WTC11 (cell line): Measurements from ENCODE around the gene SAAL1. TPM values are rescaled to one million over a fixed set of nuclear protein-coding genes. Genes with fewer than 3 reads are reported as not detected.
A peak's percentile ranks its signal among the peaks of the same experiment; 100 is the strongest.

Source experiments
- ATAC-seq: fragments of 200-7000 bp; cut with Tn5 transposase; 2 replicates; pipeline ENCODE4 v1.10.0; 2021; ENCODE audit warnings: mild to moderate bottlenecking, moderate library complexity
- CTCF ChIA-PET: fragments of 300-600 bp; sonication (Branson Sonifier 250); formaldehyde crosslinking; loops from one replicate; lab custom pipeline; 2021; ENCODE audit warnings: antibody characterized with exemption; lab: Charles Lee
- POLR2A ChIA-PET: fragments of 350-600 bp; sonication (Branson Sonifier 250); formaldehyde crosslinking; loops from one replicate; lab custom pipeline; 2021; ENCODE audit warnings: antibody characterized with exemption; lab: Charles Lee
- DNase-seq: peaks from one replicate; pipeline ENCODE4 v3.0.0; 2021; ENCODE audit warnings: low spot score
- H3K27ac Mint-ChIP-seq: 2 replicates; pipeline ENCODE4 v1.8.0; 2021; ENCODE audit warnings: mixed read lengths
- H3K27me3 Mint-ChIP-seq: 2 replicates; pipeline ENCODE4 v1.8.0; 2021; ENCODE audit warnings: low read depth, mild to moderate bottlenecking, moderate library complexity, mixed read lengths
- H3K36me3 Mint-ChIP-seq: 2 replicates; pipeline ENCODE4 v1.8.0; 2021; ENCODE audit warnings: mixed read lengths
- H3K4me1 Mint-ChIP-seq: 2 replicates; pipeline ENCODE4 v1.8.0; 2022; ENCODE audit warnings: mixed read lengths
- H3K4me3 Mint-ChIP-seq: 2 replicates; pipeline ENCODE4 v1.8.0; 2021; ENCODE audit warnings: mild to moderate bottlenecking, moderate library complexity, mixed read lengths
- H3K9me3 Mint-ChIP-seq: 2 replicates; pipeline ENCODE4 v1.8.0; 2021; ENCODE audit warnings: mixed read lengths
- AR ChIP-seq: fragments of 250-450 bp; sonication (Bioruptor Pico); IDR thresholded peaks from 2 replicates; pipeline ENCODE4 v1.9.0; 2021; ENCODE audit warnings: mild to moderate bottlenecking
- CBFB ChIP-seq: sonication (generic); formaldehyde crosslinking; IDR thresholded peaks from 2 replicates; pipeline ENCODE4 v1.8.1; 2022; ENCODE audit warnings: mild to moderate bottlenecking, low read depth, missing genetic modification reagents
- CTCF ChIP-seq: fragments of 200-600 bp; IDR thresholded peaks from 2 replicates; pipeline ENCODE4 v1.8.0; 2022; ENCODE audit warnings: antibody characterized with exemption
- FOXP1 ChIP-seq: sonication (generic); formaldehyde crosslinking; IDR thresholded peaks from 2 replicates; pipeline ENCODE4 v1.8.0; 2022; ENCODE audit warnings: missing genetic modification reagents, mild to moderate bottlenecking, moderate library complexity, borderline replicate concordance
- GRHL2 ChIP-seq: fragments of 250-450 bp; sonication (Bioruptor Pico); IDR thresholded peaks from 2 replicates; pipeline ENCODE4 v1.8.0; 2022; ENCODE audit warnings: mild to moderate bottlenecking, moderate library complexity; ENCODE audit not compliant: insufficient replicate concordance, severe bottlenecking
- IRF1 ChIP-seq: sonication (generic); formaldehyde crosslinking; IDR thresholded peaks from 2 replicates; pipeline ENCODE4 v1.8.0; 2023; ENCODE audit warnings: missing genetic modification reagents
- NFATC4 ChIP-seq: fragments of 250-450 bp; sonication (Bioruptor Pico); IDR thresholded peaks from 2 replicates; pipeline ENCODE4 v1.9.0; 2021; ENCODE audit warnings: mild to moderate bottlenecking
- NR1H2 ChIP-seq: sonication (generic); formaldehyde crosslinking; IDR thresholded peaks from 2 replicates; pipeline ENCODE4 v1.9.0; 2021; ENCODE audit warnings: mild to moderate bottlenecking, moderate library complexity, missing genetic modification reagents
- OVOL2 ChIP-seq: fragments of 250-450 bp; sonication (Bioruptor Pico); IDR thresholded peaks from 2 replicates; pipeline ENCODE4 v1.9.0; 2021; ENCODE audit warnings: mild to moderate bottlenecking, borderline replicate concordance
- PRDM15 ChIP-seq: sonication (generic); formaldehyde crosslinking; IDR thresholded peaks from 2 replicates; pipeline ENCODE4 v1.8.0; 2022; ENCODE audit warnings: missing genetic modification reagents
- TEAD1 ChIP-seq: sonication (generic); formaldehyde crosslinking; IDR thresholded peaks from 2 replicates; pipeline ENCODE4 v1.8.0; 2022; ENCODE audit warnings: mild to moderate bottlenecking, missing genetic modification reagents
- ZNF232 ChIP-seq: sonication (generic); formaldehyde crosslinking; IDR thresholded peaks from 2 replicates; pipeline ENCODE4 v1.8.0; 2022; ENCODE audit warnings: mild to moderate bottlenecking, missing genetic modification reagents
- ZNF317 ChIP-seq: sonication (generic); formaldehyde crosslinking; IDR thresholded peaks from 2 replicates; pipeline ENCODE4 v1.8.1; 2023; ENCODE audit warnings: low read depth, mild to moderate bottlenecking, moderate library complexity, missing genetic modification reagents, borderline replicate concordance
- ZNF396 ChIP-seq: fragments of 250-450 bp; sonication (Bioruptor Pico); IDR thresholded peaks from 2 replicates; pipeline ENCODE4 v1.8.0; 2021; ENCODE audit warnings: mild to moderate bottlenecking, moderate library complexity, borderline replicate concordance
- total RNA-seq: library from RNA; stranded (reverse); gene quantifications from 3 replicates; pipeline ENCODE4 v1.2.3, GENCODE V29; 2021

SAAL1 gene
- total RNA-seq, 1 experiment from 2014 or later = 40.9 TPM

- ChIA-PET CTCF (interaction anchor here (0.6 to 2.8 kb wide), 65 partner anchors 9 to 612 kb away, joined by 3 to 194 read pairs (median 4); partner anchors contain the start of genes LDHA, LDHAL6A, MRGPRX3 and SAA1), POLR2A (interaction anchor here (0.8 to 1.8 kb wide), 2 partner anchors 88 to 102 kb away, joined by 3 to 4 read pairs; no protein-coding TSS in a partner anchor)
- H3K4me1 Mint-ChIP-seq = no peaks in the 10 kb centered on the region
- no peak overlapping the region for H3K27ac Mint-ChIP-seq
- H3K27me3 Mint-ChIP-seq = peaks cover 43% of the 10 kb centered on the region
- H3K36me3 Mint-ChIP-seq = peaks cover 3% of the 10 kb centered on the region
- DNase-seq (peak; percentile 83), ATAC-seq (peak; percentile 99)
- no peak for TF ChIP-seq NFATC4 (CRISPR knock-in tag)
- TF ChIP-seq NR1H2 (CRISPR knock-in tag) = no peak
- peak; percentile 87 for TF ChIP-seq CTCF
- 0 out of 2 replicates have a peak overlapping the region, but pooled peaks have one; percentile 25 for H3K4me3 Mint-ChIP-seq
- peaks cover 4% of the 10 kb centered on the region for H3K9me3 Mint-ChIP-seq
Measured at GRCh38 chr11:18115360-18116127, 9.7 kb upstream of the SAAL1 start.

GRCh38 chr11:18111005-18111404 lies 5.1 kb upstream of the SAAL1 start:
- H3K4me1 Mint-ChIP-seq = no peaks in the 10 kb centered on the region; the same call in 1 of the 2 replicates
- no peak for DNase-seq
- TF ChIP-seq PRDM15 (CRISPR knock-in tag) = no peak
- no peak for TF ChIP-seq FOXP1
- no peak for TF ChIP-seq GRHL2 (CRISPR knock-in tag)
- TF ChIP-seq NR1H2 (CRISPR knock-in tag) = no peak
- no peak for TF ChIP-seq TEAD1 (CRISPR knock-in tag)
- no peak for TF ChIP-seq ZNF317
- no peak for TF ChIP-seq OVOL2 (CRISPR knock-in tag)
- no peak for TF ChIP-seq ZNF396 (CRISPR knock-in tag)
- no peak for TF ChIP-seq IRF1
- no peak for TF ChIP-seq CBFB (CRISPR knock-in tag)
- TF ChIP-seq AR (CRISPR knock-in tag) = no peak
- TF ChIP-seq ZNF232 (CRISPR knock-in tag) = no peak

More at GRCh38 chr11:18111005-18111404, 5.1 kb upstream of the SAAL1 start:
- Mint-ChIP-seq H3K36me3 (no peaks in the 10 kb centered on the region), H3K9me3 (no peaks in the 10 kb centered on the region), H3K27ac (no peak overlapping the region), H3K4me3 (no peak overlapping the region), H3K27me3 (peaks cover 51% of the 10 kb centered on the region)
- ATAC-seq = no peak
- ChIA-PET POLR2A (no interaction called here), CTCF (interaction anchor here (1.2 to 1.4 kb wide), 4 partner anchors 60 to 211 kb away, joined by 3 to 7 read pairs (median 5); no protein-coding TSS in a partner anchor)
